HCT116 (cell line): ENCODE results near the gene NBAS. TPM values are rescaled to one million over a fixed set of nuclear protein-coding genes. Genes with fewer than 3 reads are reported as not detected.

Experiments used
- ATAC-seq: fragments of 200-7000 bp; cut with Tn5 transposase; 2 replicates; pipeline ENCODE4 v1.9.1; 2020; ENCODE audit warnings: mild to moderate bottlenecking, moderate library complexity
- BruUV-seq: library from RNA; stranded (reverse); fragments of 400-500 nt; replicated peaks from 2 replicates; lab custom pipeline; 2021; lab: Mats Ljungman, UMichigan
- CTCF ChIA-PET: fragments of 300-600 bp; sonication (Branson Sonifier 250); formaldehyde crosslinking; loops from one replicate; lab custom pipeline; 2021; ENCODE audit warnings: antibody characterized with exemption; lab: Charles Lee
- POLR2A ChIA-PET: fragments of 300-600, 350-600 bp; sonication (Branson Sonifier 250); formaldehyde crosslinking; loops from one replicate; lab custom pipeline; 2021; ENCODE audit warnings: antibody characterized with exemption; lab: Charles Lee
- RAD21 ChIA-PET, 2 experiments: fragments of 300-600 bp; sonication (Branson Sonifier 250); formaldehyde crosslinking; loops; one replicate each; lab custom pipeline; 2023; ENCODE audit warnings: low total read pairs in 2 of 2; ENCODE audit not compliant: uncharacterized antibody in 2 of 2, unreplicated experiment in 2 of 2, low non-redundant PET in 1 of 2; lab: Charles Lee
- DNase-seq: peaks from one replicate; pipeline ENCODE4 v3.0.0-alpha.2; 2010; ENCODE audit warnings: low read depth, low spot score
- H2AFZ ChIP-seq: fragments of 200-600 bp; shearing (Covaris generic), sonication (generic); 2 replicates; pipeline ENCODE4 v1.6.1; 2017; ENCODE audit warnings: low read depth, mixed run types, mixed read lengths, antibody characterized with exemption, low read length; ENCODE audit not compliant: poor library complexity, severe bottlenecking
- H3K27ac ChIP-seq: 2 replicates; pipeline ENCODE4 v1.5.1; 2012; ENCODE audit warnings: low read depth, low read length
- H3K27me3 ChIP-seq: fragments of 200-600 bp; sonication (generic); 2 replicates; pipeline ENCODE4 v1.6.1; 2016; ENCODE audit warnings: mixed run types, low read length, mixed read lengths; ENCODE audit not compliant: insufficient read depth
- H3K36me3 ChIP-seq, 2 experiments: fragments of 200-500 bp in 1 of 2; fragments of 200-600 bp in 1 of 2; sonication (Bioruptor generic) in 1 of 2; sonication (generic) in 1 of 2; 2 replicates each; pipeline versions ENCODE4 v1.5.1 to v1.6.1; 2014 to 2016; ENCODE audit warnings: low read length in 2 of 2, inconsistent platforms in 1 of 2, mixed read lengths in 1 of 2, mixed run types in 1 of 2; ENCODE audit not compliant: insufficient read depth in 2 of 2, control insufficient read depth in 1 of 2
- H3K4me1 ChIP-seq, 2 experiments: fragments of 200-600 bp in 1 of 2; sonication (generic) in 1 of 2; 2 replicates each; pipeline versions ENCODE4 v1.5.1 to v1.6.1; 2012 to 2017; ENCODE audit warnings: low read length in 2 of 2, inconsistent platforms in 1 of 2, mild to moderate bottlenecking in 1 of 2, mixed read lengths in 1 of 2, mixed run types in 1 of 2, moderate library complexity in 1 of 2; ENCODE audit not compliant: insufficient read depth in 2 of 2, control insufficient read depth in 1 of 2
- H3K4me2 ChIP-seq: fragments of 200-600 bp; sonication (generic); 2 replicates; pipeline ENCODE4 v1.6.1; 2017; ENCODE audit warnings: mixed run types, low read length, mixed read lengths
- H3K4me3 ChIP-seq, 2 experiments: fragments of 200-600 bp in 1 of 2; sonication (generic) in 1 of 2; replicated peaks in 1 of 2; 2 replicates each; pipeline ENCODE4 v1.5.1; 2011 to 2016; ENCODE audit warnings: low read length in 2 of 2, control low read depth in 1 of 2, low read depth in 1 of 2, mild to moderate bottlenecking in 1 of 2, mixed read lengths in 1 of 2, mixed run types in 1 of 2
- H3K79me2 ChIP-seq: fragments of 200-600 bp; sonication (generic); 2 replicates; pipeline ENCODE4 v1.6.1; 2017; ENCODE audit warnings: mild to moderate bottlenecking, mixed run types, low read length, moderate library complexity, mixed read lengths; ENCODE audit not compliant: insufficient read depth
- H3K9ac ChIP-seq: fragments of 200-600 bp; sonication (generic); 2 replicates; pipeline ENCODE4 v1.6.1; 2016; ENCODE audit warnings: low read length, mixed read lengths
- H3K9me2 ChIP-seq: fragments of 200-600 bp; sonication (generic), shearing (Covaris generic); 2 replicates; pipeline ENCODE4 v1.6.1; 2017; ENCODE audit warnings: mixed run types, mild to moderate bottlenecking, moderate library complexity; ENCODE audit not compliant: insufficient read depth
- H3K9me3 ChIP-seq, 2 experiments: fragments of 200-500 bp in 1 of 2; fragments of 200-600 bp in 1 of 2; sonication (Bioruptor generic) in 1 of 2; sonication (generic) in 1 of 2; 2 replicates each; pipeline ENCODE4 v1.6.1; 2014 to 2017; ENCODE audit warnings: low read length in 2 of 2, mixed read lengths in 2 of 2, inconsistent platforms in 1 of 2, low read depth in 1 of 2, mild to moderate bottlenecking in 1 of 2, mixed run types in 1 of 2, moderate library complexity in 1 of 2; ENCODE audit not compliant: control insufficient read depth in 1 of 2, insufficient read depth in 1 of 2
- H4K20me1 ChIP-seq: fragments of 200-600 bp; sonication (generic), shearing (Covaris generic); 2 replicates; pipeline ENCODE4 v1.6.1; 2017; ENCODE audit warnings: mixed run types, mild to moderate bottlenecking, moderate library complexity; ENCODE audit not compliant: insufficient read depth
- CEBPB ChIP-seq: IDR thresholded peaks from 2 replicates; pipeline ENCODE4 v1.6.1; 2012; ENCODE audit warnings: low read depth
- EGR1 ChIP-seq: IDR thresholded peaks from 2 replicates; pipeline ENCODE4 v1.6.1; 2012; ENCODE audit warnings: low read depth
- EZH2 ChIP-seq: fragments of 200-600 bp; sonication (generic); IDR thresholded peaks from 2 replicates; pipeline ENCODE4 v1.6.1; 2017; ENCODE audit warnings: antibody characterized with exemption, mixed run types
- POLR2AphosphoS5 ChIP-seq: IDR thresholded peaks from 2 replicates; pipeline ENCODE4 v1.6.1; 2011; ENCODE audit warnings: mild to moderate bottlenecking, low read depth, low read length, moderate library complexity
- RAD21 ChIP-seq: IDR thresholded peaks from 2 replicates; pipeline ENCODE4 v1.6.1; 2012; ENCODE audit warnings: low read depth, mild to moderate bottlenecking
- SIN3A ChIP-seq: IDR thresholded peaks from 2 replicates; pipeline ENCODE4 v1.6.1; 2012; ENCODE audit warnings: low read depth
- YY1 ChIP-seq: IDR thresholded peaks from 2 replicates; pipeline ENCODE4 v1.6.1; 2011; ENCODE audit warnings: low read length, low read depth, moderate library complexity, mild to moderate bottlenecking; ENCODE audit not compliant: insufficient replicate concordance; ENCODE audit errors: extremely low read depth
- ZFX ChIP-seq: fragments of 450-650 bp; IDR thresholded peaks from 2 replicates; pipeline ENCODE4 v1.6.1; 2017
- ZNF274 ChIP-seq: fragments of 200-500 bp; sonication (Bioruptor generic); IDR thresholded peaks from 2 replicates; pipeline ENCODE4 v1.6.1; 2014; ENCODE audit warnings: mild to moderate bottlenecking, low read depth, low read length, inconsistent platforms
- intact Hi-C: fragments of 100-400 bp; cut with micrococcal nuclease; formaldehyde crosslinking; loops from 2 replicates; pipeline ENCODE4 v1.10.0; 2022
- total RNA-seq: library from RNA; stranded (reverse); gene quantifications from one replicate; pipeline ENCODE4 v1.2.1, GENCODE V29; 2021; ENCODE audit not compliant: unreplicated experiment
- TF ChIP-seq, protein P1 (sequence below): IDR thresholded peaks from 2 replicates; pipeline ENCODE4 v1.6.1; 2012
- TF ChIP-seq, protein P2 (sequence below): IDR thresholded peaks from 2 replicates; pipeline ENCODE4 v1.6.1; 2012
- TF ChIP-seq, protein P3 (sequence below), 3 experiments: fragments of 200-600 bp in 1 of 3; sonication (generic) in 1 of 3; IDR thresholded peaks in 2 of 3; conservative IDR thresholded peaks in 1 of 3; 2 replicates each; pipeline ENCODE4 v1.5.1; 2012 to 2017; ENCODE audit warnings: low read depth in 2 of 3, low read length in 2 of 3, antibody characterized with exemption in 1 of 3, borderline replicate concordance in 1 of 3, control low read depth in 1 of 3, mild to moderate bottlenecking in 1 of 3, mixed read lengths in 1 of 3, mixed run types in 1 of 3, moderate library complexity in 1 of 3; ENCODE audit not compliant: insufficient read depth in 1 of 3

Gene NBAS
- total RNA-seq, 1 experiment from 2014 or later, result 32.8 TPM

DNA sequence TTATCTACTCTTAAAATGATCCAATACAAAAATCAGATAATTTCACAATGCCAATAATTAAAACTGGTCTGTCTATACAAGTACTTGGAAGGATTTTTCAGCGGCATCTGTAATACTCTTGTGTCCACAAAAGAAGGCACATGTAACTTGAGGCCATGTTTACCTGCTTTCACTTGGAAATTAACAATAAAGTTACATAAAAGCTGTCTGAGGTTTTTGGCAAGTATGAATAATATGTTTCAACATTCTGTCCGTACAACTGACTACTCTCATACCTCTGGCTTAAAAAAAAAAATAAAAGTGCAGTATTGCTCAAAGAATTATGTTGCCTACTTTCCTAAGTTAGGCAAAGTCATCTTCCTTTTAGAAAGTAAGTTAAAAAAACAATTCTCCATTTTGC, 253.6 kb downstream of the NBAS start (continued):
- no peak for TF ChIP-seq EZH2
- TF ChIP-seq YY1, result no peak
- TF ChIP-seq RAD21, result no peak
- TF ChIP-seq, protein P1, sequence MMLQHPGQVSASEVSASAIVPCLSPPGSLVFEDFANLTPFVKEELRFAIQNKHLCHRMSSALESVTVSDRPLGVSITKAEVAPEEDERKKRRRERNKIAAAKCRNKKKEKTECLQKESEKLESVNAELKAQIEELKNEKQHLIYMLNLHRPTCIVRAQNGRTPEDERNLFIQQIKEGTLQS, result no peak
- no peak for TF ChIP-seq SIN3A

DNA sequence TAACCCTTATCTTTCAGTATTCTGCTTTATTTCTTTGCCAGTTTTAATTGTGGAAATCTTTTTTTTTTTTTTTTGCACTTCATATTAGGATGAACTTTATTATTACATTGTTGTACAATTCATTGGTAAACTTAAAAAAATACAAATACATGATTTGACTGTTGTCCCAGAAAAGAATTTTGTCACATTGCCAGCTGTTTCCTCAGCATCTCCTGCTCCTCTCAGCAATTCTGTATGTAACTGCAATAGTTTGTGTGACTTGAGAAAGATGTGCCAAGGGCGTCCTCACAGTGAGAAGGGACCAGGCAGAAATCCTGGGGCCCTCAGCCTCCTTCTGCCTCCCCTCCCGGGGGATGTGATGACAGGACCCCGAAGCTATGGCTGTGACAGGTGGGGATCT, 254.4 kb downstream of the NBAS start:
- Histone ChIP-seq H3K27ac (no peak overlapping the region), H3K36me3 (peaks cover 0 to 2% of the 10 kb centered on the region in 2 experiments; a peak in 1 of 4 replicates), H3K4me2 (no peak overlapping the region), H3K9ac (no peak overlapping the region), H3K9me2 (no peaks in the 10 kb centered on the region), H3K27me3 (no peaks in the 10 kb centered on the region), H4K20me1 (no peaks in the 10 kb centered on the region), H3K79me2 (no peaks in the 10 kb centered on the region), H2AFZ (no peak overlapping the region), H3K9me3 (no peaks in the 10 kb centered on the region)
- no peak for DNase-seq
- POLR2A ChIA-PET, result no interaction called here
- CTCF ChIA-PET, result no interaction called here
- intact Hi-C loops, result no loop called here
- TF ChIP-seq ZFX (no peak), POLR2AphosphoS5 (no peak), SIN3A (no peak), ZNF274 (no peak), YY1 (no peak), CEBPB (no peak), EGR1 (no peak)
- TF ChIP-seq, protein P2, sequence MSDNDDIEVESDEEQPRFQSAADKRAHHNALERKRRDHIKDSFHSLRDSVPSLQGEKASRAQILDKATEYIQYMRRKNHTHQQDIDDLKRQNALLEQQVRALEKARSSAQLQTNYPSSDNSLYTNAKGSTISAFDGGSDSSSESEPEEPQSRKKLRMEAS, result no peak
- TF ChIP-seq, protein P3, sequence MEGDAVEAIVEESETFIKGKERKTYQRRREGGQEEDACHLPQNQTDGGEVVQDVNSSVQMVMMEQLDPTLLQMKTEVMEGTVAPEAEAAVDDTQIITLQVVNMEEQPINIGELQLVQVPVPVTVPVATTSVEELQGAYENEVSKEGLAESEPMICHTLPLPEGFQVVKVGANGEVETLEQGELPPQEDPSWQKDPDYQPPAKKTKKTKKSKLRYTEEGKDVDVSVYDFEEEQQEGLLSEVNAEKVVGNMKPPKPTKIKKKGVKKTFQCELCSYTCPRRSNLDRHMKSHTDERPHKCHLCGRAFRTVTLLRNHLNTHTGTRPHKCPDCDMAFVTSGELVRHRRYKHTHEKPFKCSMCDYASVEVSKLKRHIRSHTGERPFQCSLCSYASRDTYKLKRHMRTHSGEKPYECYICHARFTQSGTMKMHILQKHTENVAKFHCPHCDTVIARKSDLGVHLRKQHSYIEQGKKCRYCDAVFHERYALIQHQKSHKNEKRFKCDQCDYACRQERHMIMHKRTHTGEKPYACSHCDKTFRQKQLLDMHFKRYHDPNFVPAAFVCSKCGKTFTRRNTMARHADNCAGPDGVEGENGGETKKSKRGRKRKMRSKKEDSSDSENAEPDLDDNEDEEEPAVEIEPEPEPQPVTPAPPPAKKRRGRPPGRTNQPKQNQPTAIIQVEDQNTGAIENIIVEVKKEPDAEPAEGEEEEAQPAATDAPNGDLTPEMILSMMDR (IDR thresholded peaks at IDR 0.05 in 2 of 3, conservative IDR thresholded peaks at IDR 0.05 in 1 of 3; ENCODE audit: borderline replicate concordance in 1 of 3, insufficient read depth in 1 of 3, low read depth in 2 of 3, low read length in 2 of 3), result no peak
- TF ChIP-seq, all 23 proteins: peak for 0
- no peak for ATAC-seq
- Histone ChIP-seq H3K4me3 (no peak overlapping the region), H3K4me1 (no peaks in the 10 kb centered on the region)
- BruUV-seq, result no TSS peak
- RAD21 ChIA-PET, result no interaction called here
